Astrocyte (in vitro differentiated cells and primary cell): ENCODE results near the gene RAB37. TPM values are rescaled to one million over a fixed set of nuclear protein-coding genes. Genes with fewer than 3 reads are reported as not detected.

Experiments
- DNase-seq: peaks from one replicate; pipeline ENCODE4 v3.0.0-alpha.2; 2010; ENCODE audit warnings: low read depth
- FAIRE-seq: peaks from 2 replicates; lab custom pipeline; 2011; peaks lifted over from hg19 to GRCh38; lab: Jason Lieb, UNC
- H2AFZ ChIP-seq: 2 replicates; pipeline ENCODE4 v1.6.0; 2012; ENCODE audit warnings: low read depth, low read length, inconsistent platforms
- H3K27ac ChIP-seq: 2 replicates; pipeline ENCODE4 v1.5.1; 2011; ENCODE audit warnings: low read depth, low read length, inconsistent platforms
- H3K27me3 ChIP-seq: 2 replicates; pipeline ENCODE4 v1.6.0; 2011; ENCODE audit warnings: low read length, inconsistent platforms; ENCODE audit not compliant: insufficient read depth
- H3K36me3 ChIP-seq: 2 replicates; pipeline ENCODE4 v1.5.1; 2011; ENCODE audit warnings: low read length, inconsistent platforms; ENCODE audit not compliant: insufficient read depth
- H3K4me1 ChIP-seq: 2 replicates; pipeline ENCODE4 v1.5.1; 2011; ENCODE audit warnings: low read length, inconsistent platforms; ENCODE audit not compliant: insufficient read depth
- H3K4me2 ChIP-seq: 2 replicates; pipeline ENCODE4 v1.6.0; 2012; ENCODE audit warnings: low read length, inconsistent platforms
- H3K4me3 ChIP-seq: 2 replicates; pipeline ENCODE4 v1.5.1; 2011; ENCODE audit warnings: low read depth, mild to moderate bottlenecking, low read length, inconsistent platforms; ENCODE audit not compliant: insufficient read depth
- H3K79me2 ChIP-seq: 2 replicates; pipeline ENCODE4 v1.6.0; 2012; ENCODE audit warnings: mild to moderate bottlenecking, low read length, inconsistent platforms; ENCODE audit not compliant: insufficient read depth
- H3K9ac ChIP-seq: 2 replicates; pipeline ENCODE4 v1.6.0; 2012; ENCODE audit warnings: mild to moderate bottlenecking, low read length, inconsistent platforms
- H3K9me3 ChIP-seq: 2 replicates; pipeline ENCODE4 v1.5.1; 2012; ENCODE audit warnings: low read depth, mild to moderate bottlenecking, low read length, inconsistent platforms; ENCODE audit not compliant: insufficient read depth
- H4K20me1 ChIP-seq: 2 replicates; pipeline ENCODE4 v1.6.0; 2012; ENCODE audit warnings: low read length, inconsistent platforms; ENCODE audit not compliant: insufficient read depth
- H3K27ac Mint-ChIP-seq: one replicate; pipeline ENCODE4 v1.8.0; 2021; ENCODE audit warnings: mild to moderate bottlenecking, mixed read lengths; ENCODE audit not compliant: unreplicated experiment
- H3K27me3 Mint-ChIP-seq: one replicate; pipeline ENCODE4 v1.8.0; 2021; ENCODE audit warnings: low read depth, mixed read lengths; ENCODE audit not compliant: unreplicated experiment
- H3K36me3 Mint-ChIP-seq: one replicate; pipeline ENCODE4 v1.8.0; 2021; ENCODE audit warnings: low read depth, mixed read lengths; ENCODE audit not compliant: unreplicated experiment
- H3K4me1 Mint-ChIP-seq: one replicate; pipeline ENCODE4 v1.8.0; 2021; ENCODE audit warnings: low read depth, mixed read lengths; ENCODE audit not compliant: unreplicated experiment
- H3K4me3 Mint-ChIP-seq: one replicate; pipeline ENCODE4 v1.8.0; 2021; ENCODE audit warnings: mild to moderate bottlenecking, moderate library complexity, mixed read lengths; ENCODE audit not compliant: unreplicated experiment
- H3K9me3 Mint-ChIP-seq: one replicate; pipeline ENCODE4 v1.8.0; 2021; ENCODE audit warnings: mild to moderate bottlenecking, mixed read lengths; ENCODE audit not compliant: unreplicated experiment
- CTCF ChIP-seq: IDR thresholded peaks from 2 replicates; pipeline ENCODE4 v1.5.1; 2011; ENCODE audit warnings: low read depth, mild to moderate bottlenecking, inconsistent platforms, low read length, moderate library complexity; ENCODE audit not compliant: insufficient read depth
- EZH2 ChIP-seq: IDR thresholded peaks from 2 replicates; pipeline ENCODE4 v1.6.1; 2012; ENCODE audit warnings: mild to moderate bottlenecking, low read length, inconsistent platforms; ENCODE audit not compliant: insufficient read depth
- total RNA-seq: library from RNA; stranded (reverse); gene quantifications from 2 replicates; pipeline ENCODE4 v1.2.1, GENCODE V29; 2021

The RAB37 gene
- total RNA-seq, 1 donor from 2014 or later: 0.77 TPM

- TF ChIP-seq CTCF (no peak), EZH2 (no peak)
- peaks cover 40% of the 10 kb centered on the region for H3K27me3 Mint-ChIP-seq
- H4K20me1 ChIP-seq: no peaks in the 10 kb centered on the region
- no peak overlapping the region for H2AFZ ChIP-seq
- no peak overlapping the region for H3K4me2 ChIP-seq
- H3K27ac Mint-ChIP-seq: no peak overlapping the region
- no peaks in the 10 kb centered on the region for H3K36me3 ChIP-seq
- H3K79me2 ChIP-seq: no peaks in the 10 kb centered on the region
- H3K36me3 Mint-ChIP-seq: no peaks in the 10 kb centered on the region
- no peaks in the 10 kb centered on the region for H3K9me3 Mint-ChIP-seq
- no peak overlapping the region for H3K9ac ChIP-seq
- peaks cover 2% of the 10 kb centered on the region for H3K4me1 Mint-ChIP-seq
- DNase-seq (no peak), FAIRE-seq (no peak)
- no peak overlapping the region for H3K27ac ChIP-seq
- H3K4me3 Mint-ChIP-seq: no peak overlapping the region
- peaks cover 12% of the 10 kb centered on the region for H3K4me1 ChIP-seq
- no peak overlapping the region for H3K4me3 ChIP-seq
- no peaks in the 10 kb centered on the region for H3K9me3 ChIP-seq
- H3K27me3 ChIP-seq: peaks cover 44% of the 10 kb centered on the region
These were observed 3.1 kb downstream of the RAB37 start for GRCh38 chr17:74740173-74740572.

GRCh38 chr17:74740641-74741387 lies 3.8 kb downstream of the RAB37 start:
- Histone ChIP-seq H3K27me3 (peaks cover 39% of the 10 kb centered on the region), H3K79me2 (no peaks in the 10 kb centered on the region), H4K20me1 (no peaks in the 10 kb centered on the region), H2AFZ (no peak overlapping the region), H3K4me1 (peaks cover 12% of the 10 kb centered on the region), H3K9me3 (no peaks in the 10 kb centered on the region), H3K4me2 (no peak overlapping the region), H3K9ac (no peak overlapping the region), H3K27ac (no peak overlapping the region), H3K36me3 (no peaks in the 10 kb centered on the region), H3K4me3 (no peak overlapping the region)
- no peaks in the 10 kb centered on the region for H3K9me3 Mint-ChIP-seq
- peaks cover 35% of the 10 kb centered on the region for H3K27me3 Mint-ChIP-seq
- TF ChIP-seq CTCF (no peak), EZH2 (no peak)
- DNase-seq (no peak), FAIRE-seq (no peak)
- peaks cover 2% of the 10 kb centered on the region for H3K4me1 Mint-ChIP-seq
- H3K4me3 Mint-ChIP-seq: no peak overlapping the region
- H3K36me3 Mint-ChIP-seq: no peaks in the 10 kb centered on the region
- no peak overlapping the region for H3K27ac Mint-ChIP-seq

GRCh38 chr17:74742153-74742515 lies 5.1 kb downstream of the RAB37 start:
- no peak for FAIRE-seq
- H3K27ac Mint-ChIP-seq: no peak overlapping the region
- peaks cover 9% of the 10 kb centered on the region for H3K4me1 Mint-ChIP-seq

More at GRCh38 chr17:74742153-74742515, 5.1 kb downstream of the RAB37 start:
- Histone ChIP-seq H4K20me1 (no peaks in the 10 kb centered on the region), H3K4me2 (no peak overlapping the region), H2AFZ (no peak overlapping the region), H3K36me3 (no peaks in the 10 kb centered on the region), H3K4me3 (no peak overlapping the region), H3K9ac (no peak overlapping the region), H3K27me3 (peaks cover 28% of the 10 kb centered on the region), H3K4me1 (peaks cover 12% of the 10 kb centered on the region), H3K79me2 (no peaks in the 10 kb centered on the region), H3K9me3 (no peaks in the 10 kb centered on the region), H3K27ac (no peak overlapping the region)
- H3K4me3 Mint-ChIP-seq: no peak overlapping the region
- no peak for DNase-seq
- H3K36me3 Mint-ChIP-seq: no peaks in the 10 kb centered on the region
- peaks cover 27% of the 10 kb centered on the region for H3K27me3 Mint-ChIP-seq
- TF ChIP-seq EZH2 (no peak), CTCF (no peak)
- no peaks in the 10 kb centered on the region for H3K9me3 Mint-ChIP-seq
